A673 (cell line): Measurements from ENCODE around the gene SEC62.

Experiments
- CTCF ChIP-seq: fragments of 300-800, 200-600 bp; sonication (generic); conservative IDR thresholded peaks from 2 replicates; pipeline ENCODE4 v1.5.1; 2017; ENCODE audit warnings: low read depth, mild to moderate bottlenecking, antibody characterized with exemption, low read length, moderate library complexity, mixed read lengths
- EZH2 ChIP-seq: fragments of 200-600 bp; sonication (generic); IDR thresholded peaks from 2 replicates; pipeline ENCODE4 v1.6.1; 2017; ENCODE audit warnings: borderline replicate concordance, low read depth, mild to moderate bottlenecking, mixed read lengths, antibody characterized with exemption, low read length; ENCODE audit not compliant: poor library complexity, severe bottlenecking

- TF ChIP-seq CTCF: no peak
- no peak for TF ChIP-seq EZH2
These were observed 27.2 kb downstream of the SEC62 start for GRCh38 chr3:169993761-169994160.
